AML-193 (cell line): ENCODE results near the gene CTCFL.

ENCODE experiments used
- DNase-seq, 2 experiments: peaks; one replicate each; lab custom pipeline; 2025; lab: John Stamatoyannopoulos, UW

CTCFL gene, protein sequence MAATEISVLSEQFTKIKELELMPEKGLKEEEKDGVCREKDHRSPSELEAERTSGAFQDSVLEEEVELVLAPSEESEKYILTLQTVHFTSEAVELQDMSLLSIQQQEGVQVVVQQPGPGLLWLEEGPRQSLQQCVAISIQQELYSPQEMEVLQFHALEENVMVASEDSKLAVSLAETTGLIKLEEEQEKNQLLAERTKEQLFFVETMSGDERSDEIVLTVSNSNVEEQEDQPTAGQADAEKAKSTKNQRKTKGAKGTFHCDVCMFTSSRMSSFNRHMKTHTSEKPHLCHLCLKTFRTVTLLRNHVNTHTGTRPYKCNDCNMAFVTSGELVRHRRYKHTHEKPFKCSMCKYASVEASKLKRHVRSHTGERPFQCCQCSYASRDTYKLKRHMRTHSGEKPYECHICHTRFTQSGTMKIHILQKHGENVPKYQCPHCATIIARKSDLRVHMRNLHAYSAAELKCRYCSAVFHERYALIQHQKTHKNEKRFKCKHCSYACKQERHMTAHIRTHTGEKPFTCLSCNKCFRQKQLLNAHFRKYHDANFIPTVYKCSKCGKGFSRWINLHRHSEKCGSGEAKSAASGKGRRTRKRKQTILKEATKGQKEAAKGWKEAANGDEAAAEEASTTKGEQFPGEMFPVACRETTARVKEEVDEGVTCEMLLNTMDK

DNA sequence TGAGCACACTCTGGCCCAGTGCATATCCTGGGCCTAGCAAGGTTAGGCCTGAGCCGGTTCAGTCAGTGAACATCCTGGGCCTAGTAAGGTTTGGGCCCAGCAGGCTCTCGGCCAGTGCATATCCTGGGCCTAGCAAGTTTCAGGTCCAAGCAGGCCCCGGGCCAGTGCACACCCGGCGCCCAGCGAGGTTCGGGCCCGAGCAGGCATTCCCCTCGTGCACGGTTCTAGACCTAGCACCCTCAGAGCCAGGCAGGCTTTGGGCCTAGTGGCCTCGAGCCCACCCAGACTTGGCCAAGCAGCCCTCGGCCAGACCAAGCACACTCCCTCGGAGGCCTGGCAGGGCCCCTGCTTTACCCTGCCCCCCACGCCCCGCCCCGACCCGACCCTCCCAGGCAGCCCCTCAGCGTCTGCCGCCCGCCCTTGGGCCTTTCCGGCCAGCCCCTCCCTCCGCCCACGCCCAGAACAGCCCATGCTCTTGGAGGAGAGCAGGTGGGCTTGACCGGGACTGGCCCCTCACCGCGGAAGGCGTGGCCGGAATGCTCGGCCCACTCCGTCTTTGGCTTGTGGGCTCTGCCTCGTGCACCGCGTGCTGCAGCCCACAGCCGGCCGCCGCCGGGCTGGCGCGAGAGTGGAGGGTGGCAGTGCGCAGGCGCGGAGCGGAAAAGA lies at the start of gene CTCFL:
TSS of gene CTCFL (minus strand) at position 630 of the 666 bp plus-strand sequence. CDS start 935 bp downstream, outside the sequence.
- no peak for DNase-seq

DNA sequence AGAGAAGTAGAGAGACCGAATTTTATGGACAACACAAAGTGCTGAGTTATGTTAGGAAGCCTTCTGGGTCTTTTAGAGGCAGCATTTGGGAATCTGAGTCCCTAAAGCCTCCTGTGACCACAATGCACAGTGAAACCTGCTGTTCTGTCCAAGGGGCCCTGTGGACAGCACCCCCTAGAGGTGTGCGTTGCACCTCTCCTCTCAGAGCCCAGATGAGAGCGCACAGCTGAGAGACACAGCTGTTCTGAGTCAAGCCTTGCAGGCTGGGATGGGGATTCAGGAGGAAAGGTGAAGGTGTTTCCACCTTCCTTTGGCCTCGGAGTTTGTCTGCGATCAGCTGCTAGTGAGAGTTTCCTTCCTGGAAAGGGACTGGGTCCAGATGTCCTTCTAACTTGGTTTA lies 49.0 kb upstream of the CTCFL start:
- no peak for DNase-seq

DNA sequence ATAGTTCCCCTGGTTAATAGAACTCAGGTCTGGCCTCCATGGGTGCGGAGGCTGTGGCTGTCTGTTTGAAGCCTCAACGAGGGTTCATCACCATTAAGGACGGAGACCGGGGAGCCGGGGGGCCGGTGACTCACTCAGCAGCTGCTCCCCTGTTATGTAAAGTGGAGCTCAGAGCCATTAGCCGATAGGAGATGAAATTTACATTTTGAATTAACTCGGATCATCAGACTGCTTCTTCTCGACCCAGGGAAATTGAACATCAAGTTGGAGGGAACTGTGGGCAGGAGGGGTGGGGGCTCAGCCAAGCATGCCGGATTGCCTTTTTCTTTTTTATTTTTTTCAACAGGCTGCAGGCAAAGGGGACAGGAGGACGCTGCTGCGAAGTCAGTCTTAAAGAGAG lies 48.3 kb upstream of the CTCFL start:
- no peak for DNase-seq

DNA sequence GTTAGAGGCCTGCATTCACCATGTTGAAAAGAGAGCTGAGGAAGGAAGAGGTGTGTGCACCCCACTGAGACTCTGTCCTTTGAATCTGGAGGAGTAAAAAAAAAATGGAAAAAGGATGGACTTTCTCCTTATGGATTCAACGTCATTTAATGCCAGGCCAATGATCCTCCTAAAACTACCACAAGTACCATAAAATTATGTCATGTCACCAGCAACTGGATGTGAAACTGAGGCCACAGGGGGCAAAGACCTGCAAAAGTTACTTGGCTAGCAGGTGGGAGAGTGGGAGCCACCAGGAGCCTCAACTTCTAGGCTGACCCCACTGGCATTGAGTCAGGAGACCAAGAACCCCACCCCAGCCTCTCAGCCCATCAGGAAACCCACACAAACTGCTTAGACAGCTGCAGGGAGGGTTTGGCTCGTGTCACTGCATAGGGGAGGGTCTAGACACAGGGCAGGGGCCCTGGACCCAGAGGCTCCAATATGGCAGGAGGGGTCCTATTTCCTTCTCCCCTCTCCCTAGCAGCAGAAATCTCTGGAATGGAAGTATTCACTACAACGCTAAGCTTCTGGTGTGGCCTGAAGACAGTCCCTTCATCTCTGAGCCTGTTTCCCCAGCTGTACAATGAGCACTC lies 47.0 kb upstream of the CTCFL start:
- no peak for DNase-seq

DNA sequence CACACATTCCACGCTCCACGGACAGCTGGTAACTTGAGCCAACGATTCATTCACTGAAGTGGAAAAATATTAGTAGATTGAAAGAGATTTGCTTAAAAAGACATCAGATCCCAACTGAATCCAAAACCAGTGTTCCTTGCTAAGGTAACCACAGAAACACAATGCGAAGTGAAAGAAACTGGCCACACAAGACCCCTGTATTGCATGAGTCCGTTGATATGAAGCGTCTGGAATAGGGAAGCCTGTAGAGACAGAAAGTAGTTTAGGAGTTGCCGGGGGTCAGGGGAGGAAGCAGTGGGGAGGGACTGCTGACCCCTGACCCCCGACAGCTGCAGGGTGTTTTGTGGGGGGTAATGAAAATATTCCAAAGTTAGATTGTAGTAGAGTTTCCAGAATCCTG lies 46.0 kb upstream of the CTCFL start:
- no peak for DNase-seq

DNA sequence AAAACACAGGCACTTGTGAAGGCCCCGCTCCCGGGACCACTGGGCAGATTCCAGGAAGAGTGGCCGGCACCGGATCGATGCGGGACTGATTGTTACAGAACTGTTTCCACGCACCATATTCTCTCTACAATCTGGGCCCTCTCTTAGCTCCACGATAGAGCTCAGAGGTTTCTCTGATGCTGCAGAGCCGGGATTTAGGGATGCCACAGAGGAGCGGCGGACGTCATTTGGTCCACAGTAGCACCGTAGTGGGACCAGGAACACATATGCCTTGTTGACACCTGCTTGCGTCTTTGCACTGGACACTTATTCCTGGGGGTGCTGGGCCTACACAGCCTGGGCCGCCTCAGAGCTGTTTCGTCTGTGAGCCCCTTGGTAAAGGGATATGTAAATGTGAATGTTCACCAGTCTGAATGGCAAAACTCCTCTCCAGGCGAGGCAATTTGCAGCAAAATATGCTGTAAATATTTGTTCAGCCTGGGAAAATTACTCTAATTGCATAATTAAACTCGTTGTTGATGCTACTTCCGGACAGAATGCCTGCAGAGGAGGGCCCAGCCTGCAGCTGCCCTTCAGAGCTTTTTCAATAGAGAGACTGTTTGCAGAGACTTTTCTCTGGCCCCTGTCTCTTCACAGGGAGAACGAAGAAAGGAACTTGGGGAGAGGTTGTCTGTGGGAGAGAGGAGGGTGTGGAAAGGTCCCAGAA lies 45.4 kb upstream of the CTCFL start:
- no peak for DNase-seq

DNA sequence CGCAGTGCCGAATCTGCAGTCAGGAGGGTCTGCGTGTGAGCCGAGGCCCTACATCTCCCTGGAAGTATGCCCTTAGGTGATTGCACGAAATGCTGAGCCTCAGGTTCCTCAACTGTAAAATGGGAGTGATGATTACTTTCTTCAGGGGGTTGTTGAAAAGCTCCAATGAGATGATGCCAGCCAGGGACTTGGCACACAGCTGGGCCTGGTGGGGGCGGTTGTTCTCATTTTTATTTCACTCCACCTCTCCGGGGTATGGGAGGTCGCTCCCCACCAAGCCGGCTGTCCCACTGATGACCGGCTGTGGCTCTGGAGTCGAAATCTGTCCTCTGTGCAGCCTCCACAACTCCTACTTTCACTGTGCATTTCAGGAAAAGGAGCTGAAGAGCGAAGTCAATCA lies 44.0 kb upstream of the CTCFL start:
- DNase-seq: no peak

DNA sequence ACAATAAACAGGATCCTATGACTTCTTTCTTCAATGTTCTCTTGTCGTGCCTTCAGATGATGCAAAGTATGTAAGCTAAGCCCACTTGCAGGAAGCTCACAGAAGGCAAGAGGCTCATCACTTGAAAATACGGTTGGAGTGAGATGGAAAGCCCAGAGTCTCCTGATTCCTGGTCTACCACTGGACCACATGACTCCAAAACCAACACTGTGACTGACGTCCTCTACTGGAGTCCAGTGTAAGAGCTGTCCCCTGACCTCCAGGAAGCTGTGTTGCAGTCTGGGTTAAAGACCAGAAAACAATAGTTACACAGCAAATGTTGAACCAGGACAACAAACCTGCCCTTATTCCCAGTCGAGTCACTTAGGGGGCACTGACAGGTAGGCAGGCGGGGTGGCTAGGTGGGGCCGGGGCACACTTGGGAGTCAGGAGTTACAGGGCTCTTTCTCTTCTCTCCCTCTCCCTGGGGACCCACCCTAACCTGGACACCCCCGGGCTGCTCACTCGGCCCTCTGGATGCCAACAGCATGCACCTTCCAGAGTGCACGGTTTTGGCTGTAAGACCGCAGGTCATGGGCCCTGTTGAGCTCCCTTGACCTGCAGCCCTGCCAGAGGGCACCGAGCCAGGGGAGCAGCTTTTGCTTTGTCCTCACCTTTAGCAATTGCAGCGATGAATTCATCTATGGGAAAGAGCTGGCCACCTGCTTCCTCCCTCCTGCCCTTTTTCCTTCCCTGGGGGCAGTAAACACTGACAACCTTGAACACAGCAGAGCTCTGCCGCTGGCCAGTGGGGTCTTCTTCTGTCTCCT lies 43.4 kb upstream of the CTCFL start:
- DNase-seq: no peak

DNA sequence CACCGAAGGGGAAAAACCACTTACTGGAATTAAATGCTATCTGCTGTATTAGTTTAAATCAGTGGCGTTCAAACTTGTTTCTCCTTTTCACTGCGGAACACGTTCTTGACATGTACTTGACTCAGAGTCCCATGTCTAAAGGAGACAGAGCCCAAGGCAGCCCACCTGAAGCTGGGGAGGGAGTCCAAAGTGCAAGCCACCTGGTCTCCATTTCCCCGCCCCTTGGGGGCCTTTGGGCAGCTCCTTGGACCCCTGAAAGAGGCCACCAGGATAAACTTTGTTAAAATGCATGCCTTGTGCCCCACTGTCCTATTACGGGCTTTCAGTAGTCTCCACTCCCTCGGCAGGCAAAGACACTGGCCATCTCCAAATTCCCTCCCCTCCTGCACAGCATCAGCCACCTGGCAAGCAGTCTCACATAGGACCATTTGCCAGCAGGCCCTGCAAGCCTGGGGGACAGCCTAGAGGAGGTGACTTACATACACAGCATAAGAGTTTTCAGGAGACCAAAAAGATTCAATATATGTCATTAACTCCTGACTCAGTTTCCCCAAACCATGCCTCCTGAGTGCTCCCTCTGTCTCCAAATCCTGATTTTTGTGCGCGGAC lies 42.6 kb upstream of the CTCFL start:
- no peak for DNase-seq

DNA sequence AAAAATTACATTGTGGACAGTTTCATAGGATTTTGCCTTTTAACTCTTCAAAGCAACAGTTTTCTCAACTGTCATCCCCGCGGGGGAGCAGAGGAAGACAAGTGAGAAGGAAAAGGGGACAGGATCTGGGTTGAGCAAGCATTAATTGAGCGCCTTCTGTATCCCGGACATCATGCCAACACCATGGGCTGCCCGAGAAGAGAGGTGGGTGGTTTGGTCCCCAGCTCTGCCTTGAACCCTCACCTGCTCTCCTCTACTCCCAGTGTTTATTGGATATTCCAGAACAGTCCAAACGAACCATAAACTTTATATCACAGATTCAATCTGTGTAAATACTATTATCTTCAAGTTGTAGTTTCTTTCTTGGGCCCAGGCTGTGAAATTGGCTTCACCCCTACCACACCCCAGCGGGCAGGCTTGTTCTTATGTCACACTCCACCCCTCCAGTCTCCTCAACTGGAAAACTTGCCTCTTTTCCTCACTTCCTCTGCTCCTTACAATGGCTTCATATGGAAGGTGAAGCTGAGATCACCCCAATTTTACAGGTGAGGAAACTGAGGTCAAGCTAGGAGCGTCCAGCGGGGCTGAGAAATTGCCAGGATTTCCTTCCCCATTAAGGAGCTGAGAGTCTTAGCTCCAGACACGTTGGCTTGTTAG lies 42.0 kb upstream of the CTCFL start:
- DNase-seq: no peak

DNA sequence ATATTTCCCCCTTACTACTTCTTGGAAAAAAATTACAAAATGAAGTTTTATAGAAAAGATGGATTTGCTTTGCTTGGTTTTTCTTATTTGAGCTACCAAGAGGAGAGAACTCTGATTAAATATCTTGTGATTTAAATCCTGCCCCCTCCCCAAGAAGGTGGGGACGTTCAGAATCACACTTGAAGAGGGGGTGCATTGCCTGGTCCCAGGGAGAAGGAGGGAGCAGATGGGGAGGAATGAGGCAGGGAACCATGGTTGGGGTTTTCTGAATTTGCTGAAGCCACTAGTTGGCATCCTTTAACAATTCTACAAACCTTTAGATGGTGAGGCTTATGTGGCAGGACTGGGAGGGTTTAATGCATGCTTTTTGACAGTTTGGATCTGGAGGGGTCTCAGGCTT lies 41.5 kb upstream of the CTCFL start:
- DNase-seq: no peak

DNA sequence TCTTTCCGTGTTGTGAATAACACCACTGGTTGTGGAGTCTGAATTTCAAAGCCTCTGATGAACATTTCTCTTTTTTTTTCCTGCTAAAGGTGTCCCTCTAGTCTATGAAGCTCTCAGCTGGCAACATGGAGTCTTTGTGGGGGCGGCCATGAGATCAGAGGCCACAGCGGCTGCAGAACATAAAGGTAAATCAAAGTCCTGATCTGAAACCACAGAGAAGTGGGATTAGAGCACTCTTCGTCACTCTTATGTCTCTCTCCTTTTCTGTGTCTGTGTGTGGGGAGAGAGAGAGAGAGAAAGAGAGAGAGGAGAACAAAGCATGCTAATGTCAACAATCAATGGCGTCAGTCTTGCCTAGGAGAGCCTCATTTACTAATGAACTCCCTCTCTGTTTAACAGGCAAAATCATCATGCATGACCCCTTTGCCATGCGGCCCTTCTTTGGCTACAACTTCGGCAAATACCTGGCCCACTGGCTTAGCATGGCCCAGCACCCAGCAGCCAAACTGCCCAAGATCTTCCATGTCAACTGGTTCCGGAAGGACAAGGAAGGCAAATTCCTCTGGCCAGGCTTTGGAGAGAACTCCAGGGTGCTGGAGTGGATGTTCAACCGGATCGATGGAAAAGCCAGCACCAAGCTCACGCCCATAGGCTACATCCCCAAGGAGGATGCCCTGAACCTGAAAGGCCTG lies 40.2 kb upstream of the CTCFL start:
- no peak for DNase-seq

DNA sequence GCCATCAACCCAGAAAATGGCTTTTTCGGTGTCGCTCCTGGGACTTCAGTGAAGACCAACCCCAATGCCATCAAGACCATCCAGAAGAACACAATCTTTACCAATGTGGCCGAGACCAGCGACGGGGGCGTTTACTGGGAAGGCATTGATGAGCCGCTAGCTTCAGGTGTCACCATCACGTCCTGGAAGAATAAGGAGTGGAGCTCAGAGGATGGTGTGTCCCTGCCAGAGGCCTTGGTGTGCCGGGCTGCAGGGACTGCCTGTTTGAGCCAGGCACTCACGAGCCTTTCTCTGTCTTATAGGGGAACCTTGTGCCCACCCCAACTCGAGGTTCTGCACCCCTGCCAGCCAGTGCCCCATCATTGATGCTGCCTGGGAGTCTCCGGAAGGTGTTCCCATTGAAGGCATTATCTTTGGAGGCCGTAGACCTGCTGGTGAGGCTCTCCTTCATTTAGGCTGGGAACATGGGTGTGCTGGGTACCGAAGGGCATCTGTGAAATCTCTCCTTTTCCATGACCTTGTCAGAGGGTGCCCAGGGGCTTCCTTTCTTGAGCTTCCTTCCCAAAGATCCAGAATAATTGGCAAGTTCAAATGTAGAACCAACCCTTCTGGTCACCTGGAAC lies 39.4 kb upstream of the CTCFL start:
- DNase-seq: no peak

DNA sequence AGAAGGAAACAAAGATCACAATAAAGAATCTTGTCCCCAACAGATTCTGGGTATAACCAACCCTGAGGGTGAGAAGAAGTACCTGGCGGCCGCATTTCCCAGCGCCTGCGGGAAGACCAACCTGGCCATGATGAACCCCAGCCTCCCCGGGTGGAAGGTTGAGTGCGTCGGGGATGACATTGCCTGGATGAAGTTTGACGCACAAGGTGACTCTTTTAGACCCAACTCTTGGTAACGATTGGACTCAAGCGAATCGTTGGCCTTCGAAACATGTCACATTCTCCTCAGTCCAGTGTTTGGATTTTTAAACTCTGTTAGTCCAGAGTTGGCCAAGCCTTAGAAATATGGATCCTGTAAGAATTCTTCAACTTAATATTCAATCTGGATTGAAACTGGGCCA lies 38.6 kb upstream of the CTCFL start:
- DNase-seq: no peak

DNA sequence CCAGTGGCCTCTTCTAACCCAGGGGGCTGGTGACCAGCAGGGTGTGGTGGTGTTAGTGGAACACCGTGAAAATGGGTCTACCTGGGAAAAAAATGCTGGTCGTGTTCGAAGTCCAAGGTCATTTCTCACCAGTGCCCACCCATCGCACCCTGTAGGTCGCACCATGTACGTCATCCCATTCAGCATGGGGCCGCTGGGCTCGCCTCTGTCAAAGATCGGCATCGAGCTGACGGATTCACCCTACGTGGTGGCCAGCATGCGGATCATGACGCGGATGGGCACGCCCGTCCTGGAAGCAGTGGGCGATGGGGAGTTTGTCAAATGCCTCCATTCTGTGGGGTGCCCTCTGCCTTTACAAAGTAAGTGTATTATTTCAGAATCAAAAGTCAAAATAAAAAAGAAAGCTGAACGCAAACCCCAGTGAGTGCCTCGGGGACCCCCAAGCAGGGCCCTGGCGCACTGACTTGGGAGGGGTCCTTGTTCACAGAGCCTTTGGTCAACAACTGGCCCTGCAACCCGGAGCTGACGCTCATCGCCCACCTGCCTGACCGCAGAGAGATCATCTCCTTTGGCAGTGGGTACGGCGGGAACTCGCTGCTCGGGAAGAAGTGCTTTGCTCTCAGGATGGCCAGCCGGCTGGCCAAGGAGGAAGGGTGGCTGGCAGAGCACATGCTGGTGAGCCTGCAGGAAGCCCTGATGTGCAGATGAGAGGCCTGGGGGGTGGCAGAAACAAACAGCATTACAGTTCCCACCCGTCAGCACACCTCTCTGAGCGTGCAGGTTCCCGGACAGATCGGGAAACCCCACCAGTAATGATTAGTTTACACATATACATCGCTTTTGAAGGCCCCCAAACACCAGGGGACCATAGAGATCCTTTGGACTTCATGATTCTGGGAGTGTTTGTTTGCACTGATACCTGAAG lies 37.9 kb upstream of the CTCFL start:
- no peak for DNase-seq

DNA sequence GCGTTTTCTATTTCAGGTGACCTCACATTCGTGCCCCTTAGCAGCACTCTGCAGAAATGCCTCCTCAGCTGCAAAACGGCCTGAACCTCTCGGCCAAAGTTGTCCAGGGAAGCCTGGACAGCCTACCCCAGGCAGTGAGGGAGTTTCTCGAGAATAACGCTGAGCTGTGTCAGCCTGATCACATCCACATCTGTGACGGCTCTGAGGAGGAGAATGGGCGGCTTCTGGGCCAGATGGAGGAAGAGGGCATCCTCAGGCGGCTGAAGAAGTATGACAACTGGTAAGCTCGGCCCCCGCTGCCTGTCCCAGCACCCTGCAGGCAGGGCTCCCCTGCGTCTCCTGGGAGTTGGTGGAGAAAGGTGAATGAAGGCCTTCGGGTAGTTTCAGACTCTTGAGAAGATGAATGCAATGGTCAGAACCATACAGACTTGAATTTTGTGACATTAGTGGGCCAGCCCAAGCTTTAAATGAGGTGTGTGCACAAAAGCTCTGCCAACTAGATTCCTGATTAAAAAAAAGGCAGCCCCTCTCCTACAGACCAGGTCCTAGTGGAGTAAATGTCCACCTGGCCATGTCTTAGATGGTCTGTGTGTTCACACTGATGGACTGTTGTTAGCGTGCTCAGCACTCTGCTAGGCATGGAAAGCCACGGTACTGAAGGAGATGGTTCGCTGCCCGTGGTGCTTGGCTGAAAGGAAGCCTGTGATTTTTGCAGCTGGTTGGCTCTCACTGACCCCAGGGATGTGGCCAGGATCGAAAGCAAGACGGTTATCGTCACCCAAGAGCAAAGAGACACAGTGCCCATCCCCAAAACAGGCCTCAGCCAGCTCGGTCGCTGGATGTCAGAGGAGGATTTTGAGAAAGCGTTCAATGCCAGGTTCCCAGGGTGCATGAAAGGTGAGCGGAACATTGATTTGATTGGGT lies 36.7 kb upstream of the CTCFL start:
- DNase-seq: no peak
